Neuron (in vitro differentiated cells): Measurements from ENCODE around the gene COMMD4.
"Not testable (repeated sequence)": the region's sequence is repeated elsewhere in the genome, so short reads cannot be mapped to it uniquely, and the experiment has no call there.

ENCODE experiments used
- H2AFZ ChIP-seq: one replicate; pipeline ENCODE4 v1.6.1; 2013; ENCODE audit warnings: low read depth, mild to moderate bottlenecking, inconsistent platforms, low read length, moderate library complexity
- H3K27me3 ChIP-seq: one replicate; pipeline ENCODE4 v1.6.1; 2013; ENCODE audit warnings: low read length; ENCODE audit not compliant: insufficient read depth
- H3K36me3 ChIP-seq: one replicate; pipeline ENCODE4 v1.6.1; 2013; ENCODE audit warnings: low read length; ENCODE audit not compliant: insufficient read depth
- H3K4me1 ChIP-seq: one replicate; pipeline ENCODE4 v1.6.1; 2013; ENCODE audit warnings: low read length; ENCODE audit not compliant: insufficient read depth
- H3K4me3 ChIP-seq: 2 replicates; pipeline ENCODE4 v1.5.1; 2013; ENCODE audit warnings: mild to moderate bottlenecking, low read length, moderate library complexity
- H3K9me3 ChIP-seq: one replicate; pipeline ENCODE4 v1.6.1; 2013; ENCODE audit warnings: low read length

The COMMD4 gene

DNA sequence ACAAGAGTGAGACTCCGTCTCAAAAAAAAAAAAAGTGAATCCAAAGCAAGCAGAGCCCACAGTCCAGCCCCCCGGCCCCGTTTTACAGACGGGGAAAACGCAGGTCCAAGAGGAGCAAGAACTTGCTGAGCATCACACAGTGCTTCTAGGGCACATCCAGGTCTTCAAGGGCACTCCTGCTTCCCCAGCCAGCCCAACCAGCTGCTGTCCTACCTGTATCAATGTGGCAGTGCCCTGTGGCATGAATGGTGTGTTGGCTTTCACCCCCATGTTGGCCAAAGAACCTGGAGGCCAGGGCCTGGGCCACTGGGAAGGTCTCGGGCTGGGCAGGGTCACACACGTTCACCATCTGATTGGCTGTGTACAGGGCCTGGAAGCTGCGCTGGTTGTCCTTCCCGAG lies 27.9 kb downstream of the COMMD4 start:
- H3K4me3 ChIP-seq: no peak overlapping the region

DNA sequence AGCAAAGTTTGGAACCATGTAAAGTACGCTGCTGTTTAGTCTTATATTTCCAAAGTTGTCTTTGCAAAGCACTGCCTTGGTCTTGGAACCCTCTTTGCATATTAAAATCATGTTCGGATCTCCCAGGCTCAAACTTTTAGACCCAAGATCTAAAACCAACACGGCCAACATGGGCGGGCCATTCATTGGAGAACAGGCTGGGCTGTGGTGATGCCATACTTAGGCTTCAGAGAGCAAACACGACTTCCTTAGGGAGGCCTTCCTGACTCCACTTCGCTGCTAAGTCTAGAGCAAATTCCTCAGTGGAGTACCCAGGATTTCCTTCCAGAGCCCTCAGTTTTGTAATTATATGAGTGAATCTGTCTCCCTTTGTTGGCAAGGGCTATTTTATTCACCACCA lies 29.0 kb downstream of the COMMD4 start:
- Histone ChIP-seq H3K4me3 (no peak overlapping the region), H3K36me3 (peaks cover 45% of the 10 kb centered on the region), H3K27me3 (no peaks in the 10 kb centered on the region), H2AFZ (no peak overlapping the region), H3K4me1 (peaks cover 18% of the 10 kb centered on the region), H3K9me3 (no peaks in the 10 kb centered on the region)

More for the DNA sequence above, 27.9 kb downstream of the COMMD4 start:
- Histone ChIP-seq H2AFZ (no peak overlapping the region), H3K9me3 (no peaks in the 10 kb centered on the region), H3K27me3 (no peaks in the 10 kb centered on the region), H3K36me3 (peaks cover 56% of the 10 kb centered on the region), H3K4me1 (peaks cover 7% of the 10 kb centered on the region)

DNA sequence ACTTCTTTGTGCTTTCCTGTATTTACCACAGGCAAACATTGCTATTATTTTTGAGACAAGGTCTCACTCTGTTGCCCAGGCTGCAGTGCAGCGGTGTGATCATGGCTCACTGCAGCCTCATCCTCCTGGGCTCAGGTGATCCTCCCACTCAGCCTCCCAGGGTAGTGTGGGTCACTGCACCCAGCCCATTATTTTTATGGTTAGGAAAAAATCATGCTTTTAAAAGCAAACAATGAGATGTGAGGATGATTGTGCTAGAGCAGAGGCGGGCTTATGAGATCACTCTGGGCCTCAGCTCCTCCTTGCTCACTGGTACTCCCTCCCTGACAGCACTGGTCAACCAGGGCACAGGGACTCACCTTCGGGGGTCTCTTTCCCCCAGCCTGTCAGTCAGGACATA lies 30.3 kb downstream of the COMMD4 start:
- no peaks in the 10 kb centered on the region for H3K27me3 ChIP-seq
- peaks cover 18% of the 10 kb centered on the region for H3K4me1 ChIP-seq
- H3K36me3 ChIP-seq: peaks cover 51% of the 10 kb centered on the region
- H3K9me3 ChIP-seq: no peaks in the 10 kb centered on the region
- no peak overlapping the region for H2AFZ ChIP-seq
- H3K4me3 ChIP-seq: no peak overlapping the region

DNA sequence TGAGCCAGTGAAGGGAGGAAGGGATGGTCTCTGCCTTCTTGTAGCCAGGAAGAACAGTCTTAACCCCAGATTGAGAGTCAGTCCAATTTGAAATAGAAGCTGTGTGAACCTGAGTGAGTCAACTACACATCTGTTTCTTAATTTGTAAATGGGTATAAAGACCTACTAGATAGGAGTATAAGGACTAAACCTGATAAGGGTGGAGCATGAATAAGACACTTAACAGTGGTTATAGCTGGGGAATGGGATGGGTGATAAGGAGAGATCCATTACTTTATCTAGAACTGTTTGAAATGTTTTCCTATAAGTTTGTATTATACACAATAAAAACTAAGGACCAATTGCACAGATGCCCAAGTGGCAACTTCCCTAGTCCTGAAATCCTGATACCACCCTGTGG lies 31.1 kb downstream of the COMMD4 start:
- Histone ChIP-seq H3K4me1 (peaks cover 18% of the 10 kb centered on the region), H3K36me3 (peaks cover 55% of the 10 kb centered on the region), H2AFZ (no peak overlapping the region), H3K27me3 (no peaks in the 10 kb centered on the region), H3K4me3 (no peak overlapping the region), H3K9me3 (no peaks in the 10 kb centered on the region)

DNA sequence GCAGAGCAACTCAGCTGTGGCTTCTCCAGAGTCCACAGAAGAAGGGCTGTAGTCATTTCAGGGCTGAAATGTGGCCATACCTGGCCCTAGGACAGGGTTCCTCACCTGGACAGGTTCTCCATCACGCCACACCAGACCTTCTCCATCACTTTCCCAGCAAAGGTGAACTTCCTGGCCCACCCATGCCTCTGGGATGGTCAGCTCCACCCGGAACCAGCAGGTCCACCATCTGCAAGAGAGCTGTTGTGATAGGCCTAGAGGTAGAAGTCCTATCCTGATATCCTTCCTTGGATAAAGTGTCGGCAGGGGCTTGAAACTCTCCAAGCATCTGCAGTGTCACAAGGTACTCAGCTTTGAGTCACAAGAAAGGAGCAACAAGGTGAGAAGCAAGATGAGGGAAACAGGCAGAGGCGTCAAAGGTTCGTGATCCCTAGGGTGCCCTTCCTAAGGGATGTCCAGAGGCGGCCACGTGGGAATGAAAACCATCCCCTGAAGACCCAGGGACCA lies 31.6 kb downstream of the COMMD4 start:
- H2AFZ ChIP-seq: no peak overlapping the region
- peaks cover 55% of the 10 kb centered on the region for H3K36me3 ChIP-seq
- H3K4me1 ChIP-seq: peaks cover 18% of the 10 kb centered on the region
- no peaks in the 10 kb centered on the region for H3K27me3 ChIP-seq
- H3K4me3 ChIP-seq: peak overlapping the region; percentile 76
- H3K9me3 ChIP-seq: no peaks in the 10 kb centered on the region

DNA sequence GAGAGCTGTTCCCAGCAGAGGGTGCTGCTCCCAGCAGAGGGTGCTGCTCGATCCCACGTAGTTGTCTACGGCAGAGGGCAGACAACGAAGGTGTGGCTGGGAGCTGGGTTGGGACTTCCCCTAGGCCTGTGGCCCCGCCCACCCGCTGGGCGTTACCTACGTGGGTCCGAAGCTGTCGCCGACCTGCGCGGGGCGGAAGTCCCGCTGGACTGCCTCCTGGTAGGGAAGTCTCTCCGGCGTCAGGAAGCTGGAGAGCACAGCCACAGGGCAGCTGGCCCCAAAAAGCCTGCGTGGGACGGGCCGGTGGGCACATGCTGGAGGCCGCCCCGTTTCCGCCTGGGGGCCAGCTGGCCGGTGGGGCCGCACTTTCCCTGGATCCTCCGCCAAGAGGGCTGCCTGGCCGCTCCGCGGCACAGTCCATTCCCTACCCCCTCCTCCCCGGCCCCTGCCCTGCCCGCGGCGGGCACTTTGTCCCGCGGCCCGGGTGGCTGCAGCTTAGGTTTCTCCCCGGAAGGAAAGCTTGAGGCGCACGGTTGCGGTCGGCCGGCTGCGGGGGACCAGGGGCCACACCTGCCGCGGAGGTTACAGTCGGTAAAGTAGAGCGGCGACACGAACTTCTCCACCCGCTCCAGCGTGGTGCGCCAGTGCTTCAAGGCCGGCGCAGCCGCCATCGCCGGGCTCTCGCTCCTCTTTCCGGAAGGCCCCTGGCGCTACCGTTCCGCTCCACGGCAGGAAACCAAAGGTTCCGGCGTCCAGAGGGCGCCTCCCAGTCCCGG lies 32.2 kb downstream of the COMMD4 start, which contains the start of gene MAN2C1:
Gene MAN2C1, minus strand, starts transcription at position 695 of the 776 bp plus-strand sequence. Its CDS starts 24 bp downstream, at position 671.
- Histone ChIP-seq H3K4me1 (peaks cover 18% of the 10 kb centered on the region), H3K36me3 (peaks cover 55% of the 10 kb centered on the region), H3K4me3 (peak within 1 kb of the TSS; percentile 76), H3K27me3 (no peaks in the 10 kb centered on the region), H3K9me3 (no peaks in the 10 kb centered on the region), H2AFZ (peak within 1 kb of the TSS; percentile 60)

DNA sequence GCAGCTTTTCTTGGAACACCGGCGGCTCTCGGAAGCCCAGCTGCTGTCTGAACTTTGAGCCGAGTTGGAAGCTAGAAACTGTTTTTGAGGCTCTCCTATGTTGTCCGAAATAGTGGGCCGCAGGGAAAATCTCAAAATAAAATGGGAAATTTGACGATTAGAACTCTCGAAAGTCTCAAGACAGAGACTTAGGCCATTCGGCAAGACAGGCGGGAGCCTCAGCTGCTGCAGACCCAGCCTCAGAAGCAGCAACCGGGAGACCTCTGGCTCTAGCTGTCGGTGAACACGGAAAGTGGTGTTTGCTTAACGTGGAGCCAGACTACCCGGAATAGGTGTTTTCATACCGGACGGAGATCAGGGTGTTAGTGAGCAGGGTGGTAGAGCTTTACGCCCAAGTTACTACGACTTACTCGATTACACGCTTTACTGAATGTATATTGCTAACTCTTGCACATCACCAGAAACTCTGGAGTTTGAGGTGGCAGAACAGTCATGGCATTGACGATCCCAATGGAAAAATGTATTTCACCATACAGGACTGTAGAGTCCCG lies 32.9 kb downstream of the COMMD4 start:
- Histone ChIP-seq H2AFZ (peak overlapping the region; percentile 60), H3K9me3 (no peaks in the 10 kb centered on the region), H3K4me1 (peaks cover 18% of the 10 kb centered on the region), H3K4me3 (peak overlapping the region; percentile 76), H3K27me3 (no peaks in the 10 kb centered on the region), H3K36me3 (peaks cover 59% of the 10 kb centered on the region)

DNA sequence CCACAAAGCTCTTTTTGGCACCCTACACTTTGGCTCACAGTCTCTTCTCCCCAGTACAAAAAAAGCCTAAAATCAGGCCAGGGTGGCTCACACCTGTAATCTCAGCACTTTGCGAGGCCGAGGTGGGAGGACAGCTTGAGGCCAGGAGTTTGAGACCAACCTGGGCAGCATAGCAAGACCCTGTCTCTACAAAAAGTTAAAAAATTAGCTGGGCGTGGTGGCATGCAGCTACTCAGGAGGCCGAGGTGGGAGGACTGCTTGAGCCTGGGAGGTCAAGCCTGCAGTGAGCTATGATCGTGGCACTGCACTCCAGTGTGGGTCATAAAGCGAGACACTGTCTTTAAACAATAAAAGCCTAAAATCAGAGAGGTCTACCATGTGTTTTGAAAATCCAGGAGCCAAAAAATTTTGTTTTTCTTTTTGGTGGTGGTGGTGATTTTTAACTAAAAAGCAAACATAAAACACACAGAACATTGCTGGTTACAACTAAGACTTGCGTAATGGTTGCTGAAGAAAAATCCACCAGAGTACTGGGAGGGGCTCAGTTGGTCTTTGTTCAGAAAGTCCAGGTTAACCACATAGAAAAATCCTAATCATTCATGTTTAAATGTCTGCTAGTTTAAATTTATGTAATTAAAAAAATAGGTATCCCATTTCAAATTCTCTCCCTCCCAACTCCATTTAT lies 34.2 kb downstream of the COMMD4 start:
- Histone ChIP-seq H3K9me3 (no peaks in the 10 kb centered on the region), H3K4me3 (no peak overlapping the region), H3K36me3 (peaks cover 61% of the 10 kb centered on the region)

DNA sequence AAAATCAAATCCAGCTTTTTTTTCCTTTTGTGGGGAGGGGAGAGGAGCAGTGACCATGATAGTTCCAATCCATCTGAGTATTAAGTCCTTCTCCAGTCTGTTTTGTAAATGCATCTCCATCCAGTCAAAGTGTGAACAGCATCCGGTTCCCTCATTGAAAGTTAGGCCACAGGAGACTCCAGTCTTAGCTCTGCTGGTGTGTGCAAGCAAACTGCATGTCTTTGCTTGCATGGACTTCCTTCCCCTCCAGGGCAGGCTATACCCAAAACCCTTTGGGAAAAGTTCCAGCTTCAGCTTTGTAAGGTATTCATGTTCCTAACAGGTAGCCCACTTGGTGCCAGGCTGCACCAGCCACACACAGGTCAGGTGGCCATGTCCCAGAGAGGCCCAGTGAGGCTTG lies 35.6 kb downstream of the COMMD4 start:
- no peak overlapping the region for H2AFZ ChIP-seq
- no peak overlapping the region for H3K4me3 ChIP-seq
- no peaks in the 10 kb centered on the region for H3K27me3 ChIP-seq
- H3K36me3 ChIP-seq: peaks cover 66% of the 10 kb centered on the region
- no peaks in the 10 kb centered on the region for H3K9me3 ChIP-seq
- H3K4me1 ChIP-seq: peaks cover 18% of the 10 kb centered on the region

More for the DNA sequence above, 34.2 kb downstream of the COMMD4 start:
- no peak overlapping the region for H2AFZ ChIP-seq
- H3K4me1 ChIP-seq: peaks cover 18% of the 10 kb centered on the region
- no peaks in the 10 kb centered on the region for H3K27me3 ChIP-seq

DNA sequence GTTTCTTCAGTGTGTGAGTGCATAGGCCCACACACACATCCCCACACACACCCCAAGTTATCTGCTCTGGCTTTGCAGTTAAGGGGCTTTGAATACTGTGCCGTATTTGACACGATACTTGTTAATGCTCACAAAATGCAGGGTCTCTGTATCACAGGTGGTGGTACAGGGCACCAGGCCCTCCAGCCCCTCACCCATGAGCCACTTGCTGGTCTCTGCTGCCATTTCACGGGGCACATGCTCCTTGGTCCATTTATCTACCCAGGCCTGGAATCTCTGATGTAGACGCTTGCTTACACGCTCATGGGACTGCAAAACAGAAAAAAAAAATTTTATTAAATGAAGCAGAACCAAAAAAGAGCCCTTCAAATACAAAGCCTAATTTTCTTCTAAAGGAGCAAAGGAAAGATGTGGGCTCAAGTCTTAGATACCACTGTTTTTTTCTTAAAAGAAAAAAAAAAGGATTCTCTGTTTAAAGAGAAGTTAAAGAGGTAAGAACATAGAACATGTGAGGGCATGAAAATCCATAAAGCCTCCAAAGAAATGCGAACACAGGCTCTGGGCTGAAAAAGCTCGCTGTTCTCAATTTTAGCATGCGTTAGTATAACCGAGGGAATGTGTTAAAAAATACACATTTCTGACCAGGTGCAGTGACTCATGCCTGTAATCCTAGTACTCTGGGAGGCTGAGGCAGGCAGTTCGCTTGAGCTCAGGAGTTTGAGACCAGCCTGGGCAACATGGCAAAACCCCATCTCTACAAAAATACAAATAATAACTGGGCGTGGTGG lies 36.2 kb downstream of the COMMD4 start:
- no peaks in the 10 kb centered on the region for H3K27me3 ChIP-seq
- no peak overlapping the region for H3K4me3 ChIP-seq
- peaks cover 65% of the 10 kb centered on the region for H3K36me3 ChIP-seq
- no peak overlapping the region for H2AFZ ChIP-seq
- no peaks in the 10 kb centered on the region for H3K9me3 ChIP-seq
- peaks cover 18% of the 10 kb centered on the region for H3K4me1 ChIP-seq

DNA sequence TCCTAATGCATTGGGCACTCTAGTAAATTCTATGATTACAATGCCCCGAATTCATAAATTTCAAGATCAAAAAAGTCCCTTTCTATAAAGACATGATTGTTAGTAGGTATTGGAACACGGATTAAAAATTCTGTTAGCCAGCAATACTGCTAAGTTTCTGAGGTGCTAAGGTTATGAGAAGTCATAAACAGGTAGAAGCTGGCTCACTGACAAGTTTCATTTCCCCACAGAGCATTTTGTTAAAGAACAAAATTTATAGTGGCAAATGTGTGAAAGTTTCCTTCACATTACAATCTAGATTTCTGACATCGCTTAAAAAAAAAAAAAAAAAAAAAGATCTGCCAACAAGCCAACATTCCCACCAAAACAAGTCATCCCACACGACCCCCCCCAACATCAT lies 44.9 kb downstream of the COMMD4 start:
- H3K9me3 ChIP-seq: no peaks in the 10 kb centered on the region
- no peaks in the 10 kb centered on the region for H3K27me3 ChIP-seq
- no peaks in the 10 kb centered on the region for H3K4me1 ChIP-seq
- no peak overlapping the region for H2AFZ ChIP-seq
- H3K36me3 ChIP-seq: peaks cover 70% of the 10 kb centered on the region
- H3K4me3 ChIP-seq: no peak overlapping the region

DNA sequence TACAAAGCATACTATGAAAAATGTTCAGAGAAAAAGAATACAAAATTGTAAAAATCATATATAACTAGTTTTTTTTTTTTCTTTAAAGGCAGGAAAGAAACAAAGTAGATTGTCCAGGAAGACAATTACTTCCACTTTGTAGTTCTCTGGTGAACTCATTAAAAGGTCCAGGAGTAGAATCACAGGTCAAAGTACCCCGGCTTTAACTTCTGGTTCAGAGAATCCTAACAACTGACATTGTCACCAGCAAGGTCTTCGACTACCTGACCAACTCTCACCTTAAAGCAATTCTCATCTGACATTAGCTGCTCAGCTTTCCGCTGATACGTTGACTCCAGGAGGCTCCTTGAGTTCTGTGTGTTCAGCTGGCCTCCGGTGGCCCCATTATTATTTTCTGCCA lies 48.1 kb downstream of the COMMD4 start:
- H3K4me1 ChIP-seq, H3K4me3 ChIP-seq, H3K9me3 ChIP-seq, H2AFZ ChIP-seq, H3K27me3 ChIP-seq: not testable (repeated sequence)
- peaks cover 77% of the 10 kb centered on the region for H3K36me3 ChIP-seq
